Esophagus mucosa (tissue), 1 donor: ENCODE data around the gene DHRS9. TPM values are rescaled to one million over a fixed set of nuclear protein-coding genes. Genes with fewer than 3 reads are reported as not detected.
"Not testable (repeated sequence)": the region's sequence is repeated elsewhere in the genome, so short reads cannot be mapped to it uniquely, and the experiment has no call there.

Experiments
- ATAC-seq: fragments of 200-7000 bp; cut with Tn5 transposase; one replicate; pipeline ENCODE4 v1.9.1; 2020
- total RNA-seq: library from RNA; stranded (reverse); gene quantifications from one replicate; pipeline ENCODE4 v1.2.4, GENCODE V29; 2023
- donor health status: DM: yes; HTN: yes; CAD: no.

DHRS9 gene
- total RNA-seq, result 23.8 TPM

DNA sequence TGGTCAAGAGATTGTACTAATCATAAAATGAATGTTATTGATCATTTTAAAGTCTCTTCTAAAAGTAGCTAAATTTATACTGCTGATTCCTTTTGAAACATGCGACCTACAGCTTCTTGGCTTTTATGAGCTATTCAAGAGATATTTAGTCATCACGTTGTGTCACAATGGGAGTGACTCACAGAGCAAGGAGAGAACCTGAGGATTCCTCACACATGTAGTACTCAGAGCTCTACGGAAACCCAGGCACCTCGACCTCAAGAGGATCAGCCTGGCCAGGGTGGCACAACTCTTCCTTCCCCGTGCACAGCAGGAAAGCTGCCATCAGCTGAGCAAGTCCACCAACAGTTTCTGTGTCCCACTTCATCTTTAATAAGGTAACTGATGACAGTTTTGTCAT is at the start of gene DHRS9:
Gene DHRS9, plus strand, starts transcription at position 223 of the 400 bp plus-strand sequence. CDS start 12,019 bp downstream, outside the sequence.
- peak; percentile 96 for ATAC-seq

DNA sequence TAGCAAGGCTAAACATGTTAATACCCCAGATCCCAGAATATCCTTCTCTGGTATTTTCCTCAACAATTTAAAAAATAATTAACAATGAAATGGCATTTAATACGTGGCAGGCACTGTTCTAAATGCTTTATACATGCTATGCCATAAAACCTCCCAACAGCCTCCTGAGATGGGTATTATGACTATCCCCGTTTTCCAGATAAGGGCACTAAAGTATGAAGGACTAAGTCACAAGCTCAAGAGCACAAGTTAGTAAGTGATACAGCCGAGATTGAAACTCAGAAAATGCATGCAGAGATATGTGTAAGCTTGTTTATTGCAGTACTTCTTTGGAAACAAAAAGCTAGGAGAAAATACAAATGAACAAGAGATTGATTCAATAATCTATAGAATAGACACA is 46.2 kb upstream of the DHRS9 start:
- ATAC-seq, result no peak

DNA sequence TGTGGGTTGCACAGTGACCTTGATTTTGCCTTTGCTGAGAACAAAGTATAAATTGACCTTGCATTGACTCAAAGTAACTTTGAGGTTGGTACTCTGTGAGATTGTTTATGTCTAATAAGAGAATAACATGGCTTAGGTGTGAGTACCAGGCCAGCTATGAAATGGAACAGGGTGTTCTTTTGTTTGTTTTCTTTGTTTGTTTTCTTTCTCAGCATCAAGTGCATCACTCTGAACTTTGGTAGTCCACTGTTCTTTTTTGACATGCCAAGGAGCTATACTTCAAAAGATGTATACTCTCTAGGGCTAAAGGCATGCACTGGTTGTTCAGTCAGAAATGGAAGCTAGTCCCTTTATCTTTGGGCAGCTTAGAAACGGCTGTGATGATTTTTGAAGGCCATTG is 43.3 kb upstream of the DHRS9 start:
- ATAC-seq, result no peak

DNA sequence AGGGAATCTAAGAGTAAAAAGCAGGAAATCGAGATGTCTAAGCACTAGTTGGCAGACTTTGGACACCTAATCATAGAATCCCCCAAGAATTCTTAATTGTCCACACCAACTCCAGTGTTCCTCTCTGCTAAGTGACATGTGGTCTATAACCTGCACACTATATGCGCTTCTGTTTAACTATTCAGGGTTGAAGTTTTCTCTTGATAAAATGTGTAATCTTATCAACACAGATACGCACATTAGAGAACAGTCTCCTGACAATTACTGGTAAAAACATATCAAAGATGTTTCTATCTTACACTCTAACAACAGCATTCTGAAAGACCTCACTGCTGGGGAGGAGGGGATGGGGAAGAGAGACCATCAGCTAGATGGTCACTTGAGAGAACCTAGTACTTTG is 42.1 kb upstream of the DHRS9 start:
- no peak for ATAC-seq

DNA sequence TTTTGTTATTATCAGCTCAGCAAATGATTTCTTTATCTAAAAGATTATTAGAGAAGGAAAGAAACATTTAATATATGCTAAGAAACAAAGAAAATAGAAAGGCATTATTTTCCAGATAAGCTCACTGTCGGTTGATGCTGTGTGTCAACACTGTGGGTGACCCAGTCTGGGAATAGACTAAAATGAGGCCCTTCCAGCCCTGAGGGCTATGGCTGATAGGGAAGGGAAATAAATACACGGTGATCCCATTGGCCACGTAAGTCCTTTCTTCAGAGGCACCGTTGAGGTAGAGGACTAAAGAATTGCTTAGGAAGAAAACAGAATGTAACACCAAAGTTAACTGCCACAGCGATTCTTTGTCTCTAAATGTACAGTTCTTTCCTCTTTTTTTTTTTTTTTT is 40.0 kb upstream of the DHRS9 start:
- no peak for ATAC-seq

DNA sequence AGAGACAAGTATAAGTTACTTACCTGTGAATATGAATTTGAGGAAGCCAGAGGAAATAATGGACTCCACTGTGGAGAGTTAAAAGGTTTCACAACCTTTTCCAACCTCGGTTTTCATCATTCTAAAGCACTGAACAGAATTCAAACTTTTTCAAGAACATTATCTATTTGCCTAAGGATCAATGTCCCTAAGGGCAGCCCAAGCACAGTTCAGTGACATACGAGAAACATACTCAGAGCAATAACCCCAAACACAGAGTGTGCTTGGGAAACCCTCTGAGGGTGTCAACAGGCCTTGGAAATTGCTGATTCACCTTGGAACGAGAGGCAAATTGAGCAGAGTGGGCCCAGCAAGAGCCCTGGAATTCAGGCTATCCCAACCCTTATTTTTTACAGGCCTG is 38.2 kb upstream of the DHRS9 start, which contains the start of gene ABCB11:
Gene ABCB11, minus strand, starts transcription at position 123 of the 400 bp plus-strand sequence. CDS start 13,199 bp downstream, outside the sequence.
- ATAC-seq, result no peak

DNA sequence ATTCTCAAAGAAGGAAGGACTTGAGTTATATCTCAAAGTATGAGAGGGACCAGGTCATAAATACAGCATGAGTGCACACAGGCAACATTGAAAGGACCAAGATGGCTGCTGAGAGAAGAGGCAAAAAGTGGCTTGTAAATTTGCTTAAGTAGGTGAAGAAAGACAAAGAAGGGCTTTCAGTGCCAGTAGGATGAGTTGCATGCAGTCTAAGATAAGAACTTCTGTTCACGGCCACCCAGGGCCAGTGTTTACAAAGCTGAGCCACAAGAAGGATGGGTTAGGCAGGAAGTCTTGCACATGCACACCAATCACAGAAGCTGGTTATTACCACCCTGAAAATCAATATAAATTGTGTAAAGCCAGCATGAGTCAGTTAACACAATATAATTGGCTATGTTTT is 35.1 kb upstream of the DHRS9 start:
- ATAC-seq, result no peak

DNA sequence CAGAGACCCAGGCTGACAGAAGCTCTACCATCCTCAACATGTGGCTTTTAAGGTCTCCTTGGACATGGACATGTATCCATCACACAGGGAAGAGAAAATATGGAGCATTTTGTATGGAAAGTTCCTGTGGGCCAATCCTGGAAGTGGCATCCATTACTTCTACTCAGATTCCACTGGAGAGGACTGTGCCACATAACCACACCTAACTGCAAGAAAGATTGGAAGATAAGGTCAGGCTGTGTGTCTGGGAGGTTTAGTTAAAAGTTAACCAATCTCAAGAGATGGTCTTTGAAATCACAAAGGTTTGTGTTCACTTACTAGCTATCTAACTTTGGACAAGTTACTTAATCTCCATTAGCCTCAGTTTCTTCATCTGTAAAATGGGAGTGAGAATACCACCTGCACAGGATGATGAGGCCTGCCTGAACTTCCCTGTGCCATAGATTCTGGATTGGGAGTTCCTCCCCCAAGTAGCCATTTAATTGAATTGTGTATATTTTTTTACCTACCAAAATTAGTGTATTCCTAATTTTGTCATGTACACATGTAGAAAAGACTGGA is 34.3 kb upstream of the DHRS9 start:
- ATAC-seq, result no peak

DNA sequence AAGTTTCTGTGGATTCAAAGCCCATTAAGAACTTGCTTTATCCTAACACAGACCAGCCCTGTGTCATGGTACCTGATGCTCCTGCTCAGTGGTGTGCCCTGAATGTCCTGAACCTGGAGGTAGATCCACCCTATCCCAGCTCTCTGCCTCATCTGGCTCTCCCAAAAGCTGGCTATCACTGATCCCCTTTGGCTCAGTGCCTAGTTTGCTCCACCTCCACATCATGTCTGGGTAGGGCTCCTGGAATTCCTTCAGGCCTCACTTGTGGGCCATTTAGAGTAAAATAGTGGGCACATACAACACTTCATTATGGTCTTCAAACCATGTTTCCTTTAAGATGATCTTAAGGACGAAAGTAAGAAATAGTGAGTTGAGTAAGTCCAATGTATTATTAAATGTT is 33.5 kb upstream of the DHRS9 start:
- ATAC-seq, result no peak

DNA sequence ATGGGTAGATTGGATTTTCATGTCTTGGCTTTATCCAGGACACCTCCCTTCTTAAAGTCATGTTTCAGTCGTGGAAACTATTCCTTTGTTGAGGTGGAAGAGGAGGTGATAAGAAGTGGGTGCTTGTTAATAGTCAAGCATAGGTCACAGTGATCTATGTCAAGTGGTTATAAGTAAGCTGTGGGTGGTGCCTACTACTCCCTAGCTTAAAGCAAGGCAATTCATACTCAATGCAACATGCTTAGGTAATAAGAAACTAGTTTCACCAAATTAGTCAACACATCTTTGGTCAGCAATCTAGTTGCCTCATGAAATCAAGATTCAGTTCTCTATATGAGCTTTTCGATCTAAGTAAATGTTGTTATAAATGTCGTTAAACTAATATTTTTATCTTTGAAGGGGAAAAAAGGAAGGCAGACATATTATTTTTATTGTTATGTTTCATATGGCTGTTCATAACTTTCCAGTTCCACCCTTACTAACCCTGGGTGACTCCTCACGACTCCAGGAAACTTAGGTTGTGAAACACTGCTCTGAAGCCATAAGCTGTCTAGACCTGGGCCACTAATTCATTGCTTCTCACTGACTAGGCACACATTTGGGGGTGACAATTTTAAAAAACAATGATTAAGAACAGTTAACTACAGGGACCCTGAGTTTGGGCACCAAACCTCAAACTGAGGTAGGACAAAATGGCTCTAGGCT is 32.5 kb upstream of the DHRS9 start:
- peak; percentile 91 for ATAC-seq

DNA sequence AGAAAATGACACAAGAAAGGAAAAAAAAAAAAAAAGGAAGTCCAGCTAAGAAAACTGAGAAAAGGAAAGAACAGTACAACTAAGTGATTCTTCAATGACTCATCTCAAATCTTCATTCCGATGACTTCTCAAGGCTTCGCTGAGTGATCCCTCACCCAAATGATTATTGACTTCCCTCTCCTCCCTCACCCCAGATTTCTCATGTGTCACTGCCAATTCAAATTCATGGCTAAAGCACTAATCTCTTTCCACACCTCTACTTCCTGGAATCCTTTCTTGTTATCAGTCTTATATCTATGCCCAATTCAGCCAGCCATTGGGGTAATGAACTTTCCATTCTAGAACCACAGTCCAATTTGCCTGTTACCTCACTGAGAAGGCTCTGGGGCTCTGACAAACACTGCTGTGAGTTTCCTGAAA is 31.0 kb upstream of the DHRS9 start:
- ATAC-seq, result peak; percentile 79

DNA sequence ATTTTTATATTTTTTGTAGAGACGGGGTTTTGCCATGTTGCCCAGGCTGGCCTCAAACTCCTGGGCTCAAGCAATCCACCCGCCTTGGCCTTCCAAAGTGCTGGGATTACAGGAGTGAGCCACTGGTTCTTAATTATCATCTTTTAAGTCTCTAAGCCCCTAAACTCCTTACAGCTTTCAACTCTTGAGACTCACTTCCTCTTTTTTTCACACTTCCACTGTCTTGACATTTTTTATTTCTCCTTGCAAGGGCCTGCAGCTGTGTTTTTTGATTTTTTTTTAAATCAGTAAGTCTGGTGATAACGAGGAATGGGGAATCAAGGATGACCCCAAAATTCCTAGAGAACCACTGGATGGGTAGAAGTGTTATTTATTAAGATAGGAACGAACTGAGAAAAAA is 29.7 kb upstream of the DHRS9 start:
- no peak for ATAC-seq

DNA sequence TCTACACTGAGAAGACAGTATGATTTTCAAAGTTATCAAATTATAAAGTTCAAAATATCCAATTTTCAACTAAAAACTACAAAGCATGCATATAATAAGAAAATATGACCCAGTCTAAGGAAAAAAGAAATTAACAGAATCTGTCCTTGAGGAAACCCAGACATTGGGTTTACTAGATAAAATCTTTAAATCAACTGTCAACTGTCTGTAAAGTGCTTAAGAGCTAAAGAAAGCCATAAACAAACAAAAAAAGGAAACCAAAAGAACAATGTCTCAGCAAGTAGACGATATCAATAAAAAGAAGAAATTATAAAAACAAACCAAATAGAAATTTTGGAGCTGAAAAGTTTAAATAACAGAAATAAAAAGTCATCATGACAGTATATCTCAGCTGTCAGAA is 27.8 kb upstream of the DHRS9 start:
- ATAC-seq, result no peak

DNA sequence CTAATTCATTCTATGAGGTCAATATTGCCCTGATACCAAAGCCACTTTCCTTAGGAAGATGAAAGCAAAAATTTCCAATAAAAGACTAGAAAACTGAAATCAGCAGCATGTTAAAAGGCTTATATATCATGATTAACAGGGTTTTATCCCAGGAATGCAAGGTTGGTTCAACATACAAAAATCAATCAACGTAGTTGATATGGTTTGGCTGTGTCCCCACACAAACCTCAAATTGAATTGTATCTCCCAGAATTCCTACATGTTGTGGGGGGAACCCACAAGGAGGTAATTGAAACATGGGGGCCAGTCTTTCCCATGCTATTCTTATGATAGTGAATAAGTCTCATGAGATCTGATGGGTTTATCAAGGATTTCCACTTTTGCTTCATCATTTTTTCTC is 26.5 kb upstream of the DHRS9 start:
- ATAC-seq, result no peak

DNA sequence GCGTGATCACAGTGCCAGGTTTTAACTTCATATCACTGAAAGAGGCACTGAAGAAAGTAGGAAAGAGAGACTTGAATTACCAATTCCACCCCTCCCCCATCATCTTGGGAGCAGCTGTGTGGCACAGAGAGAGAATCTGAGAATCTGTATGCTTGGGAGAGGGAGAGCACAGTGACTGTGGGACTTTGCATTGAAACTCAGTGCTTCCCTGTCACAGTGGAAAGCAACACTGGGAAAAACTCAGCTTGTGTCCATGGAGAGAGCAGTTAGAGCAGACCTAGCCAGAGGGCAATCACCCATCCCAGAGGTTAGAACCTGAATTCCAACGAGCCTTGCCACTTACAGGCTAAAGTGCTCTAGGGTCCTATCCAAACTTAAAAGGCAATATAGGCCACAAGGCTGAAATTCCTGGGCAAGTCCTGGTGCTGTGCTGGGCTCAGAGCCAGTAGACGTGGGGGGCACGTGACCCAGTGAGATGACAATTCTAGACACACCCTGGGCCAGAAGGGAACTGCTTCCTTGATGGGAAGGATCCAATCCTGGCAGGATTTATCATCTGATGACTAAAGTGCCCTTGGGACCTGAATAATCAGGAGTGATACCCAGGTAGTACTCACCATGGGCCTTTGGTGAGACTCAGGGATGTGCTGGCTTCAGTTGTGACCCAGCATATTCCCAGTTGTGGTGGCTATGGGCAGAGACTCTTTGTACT is 22.8 kb upstream of the DHRS9 start:
- ATAC-seq, result peak; percentile 89

DNA sequence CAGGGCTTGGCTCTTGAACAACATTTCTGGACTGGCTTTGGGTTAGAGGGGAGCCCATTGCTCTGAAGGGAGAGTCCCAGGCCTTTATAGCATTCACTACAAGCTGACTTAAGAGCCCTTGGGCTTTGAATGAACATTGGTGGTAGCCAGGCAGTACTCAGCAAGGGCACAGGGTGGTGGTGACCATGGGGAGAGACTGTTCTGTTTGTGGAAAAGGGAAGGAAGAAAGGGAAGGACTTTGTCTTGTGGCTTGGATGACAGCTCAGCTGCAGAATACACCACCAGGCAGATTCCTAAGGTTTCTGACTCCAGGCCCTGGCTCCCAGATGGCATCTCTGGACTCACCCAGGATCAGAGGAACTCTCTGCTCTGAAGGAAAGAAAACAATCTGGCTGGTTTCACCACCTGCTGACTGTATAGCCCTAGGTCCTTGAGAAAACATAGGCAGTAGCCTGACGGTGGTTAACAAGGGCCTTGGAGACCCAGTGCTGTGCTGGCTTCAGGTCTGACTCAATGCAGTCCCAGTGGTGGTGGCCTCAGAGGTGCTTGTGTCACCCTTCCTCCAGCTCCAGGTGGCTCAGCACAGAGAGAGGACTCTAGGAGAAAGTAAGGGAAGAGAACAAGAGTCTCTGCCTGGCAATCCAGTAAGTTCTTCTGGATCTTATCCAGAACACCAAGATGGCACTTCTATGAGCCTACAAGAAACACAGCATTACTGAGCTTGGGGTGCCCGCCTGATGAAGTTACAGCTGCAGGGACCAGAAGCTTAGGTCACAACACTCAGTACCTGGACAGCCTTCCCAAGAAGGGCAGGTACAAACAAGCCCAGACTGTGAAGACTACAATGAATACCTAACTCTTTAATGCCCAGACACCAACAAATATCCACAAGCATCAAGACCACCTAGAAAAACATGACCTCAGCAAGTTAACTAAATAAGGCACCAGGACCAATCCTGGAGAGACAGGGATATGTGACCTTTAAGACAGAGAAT is 21.8 kb upstream of the DHRS9 start:
- peak; percentile 65 for ATAC-seq

DNA sequence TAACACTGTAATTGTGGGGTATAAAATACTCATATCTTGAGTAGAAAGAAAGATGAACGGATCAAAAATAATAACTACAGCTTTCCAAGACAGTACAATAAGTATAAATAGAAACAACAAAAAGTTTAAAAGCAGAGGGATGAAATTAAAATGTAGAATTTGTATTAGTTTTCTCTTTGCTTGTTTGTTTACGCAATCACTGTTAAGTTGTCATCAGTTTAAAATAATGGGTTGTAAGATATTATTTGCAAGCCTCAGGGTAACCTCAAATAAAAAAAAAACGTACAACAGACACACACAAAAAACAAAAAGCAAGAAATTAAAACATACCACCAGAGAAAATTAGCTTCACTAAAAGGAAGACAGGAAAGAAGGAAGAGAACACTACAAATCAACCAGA is 20.2 kb upstream of the DHRS9 start:
- no peak for ATAC-seq

DNA sequence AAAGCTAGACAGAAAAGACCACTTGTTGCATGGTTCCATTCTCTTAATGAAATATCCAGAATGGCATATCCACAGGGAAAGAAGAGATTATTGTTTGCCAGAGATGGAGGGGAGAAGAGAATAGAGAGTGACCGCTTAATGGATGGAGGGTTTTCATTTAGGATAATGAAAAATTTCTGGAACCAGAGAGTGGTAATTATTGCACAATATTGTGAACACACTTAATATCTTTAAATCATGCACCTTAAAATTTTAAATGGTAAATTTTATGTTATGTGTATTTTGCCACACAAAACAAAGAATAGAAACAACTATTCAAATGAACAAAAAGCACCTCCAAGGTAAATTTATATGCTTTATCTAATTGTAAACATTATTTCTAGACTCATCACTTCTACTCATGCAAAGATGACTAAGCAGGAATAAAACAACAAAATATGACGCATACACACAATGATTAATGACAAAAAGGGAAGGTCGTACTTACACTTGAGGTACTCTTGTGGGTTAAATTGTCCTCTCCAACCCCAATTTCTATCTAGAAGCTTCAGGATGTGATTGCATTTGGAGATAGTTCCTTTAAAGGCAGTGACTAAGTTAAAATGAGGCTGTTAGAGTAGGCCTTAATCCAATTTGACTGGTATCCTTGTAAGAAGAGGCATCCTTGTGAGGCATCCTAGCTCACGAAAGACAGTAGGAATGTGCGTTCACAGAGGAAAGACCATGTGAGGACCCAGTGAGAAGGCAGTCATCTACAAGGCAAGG is 18.7 kb upstream of the DHRS9 start:
- peak; percentile 65 for ATAC-seq

DNA sequence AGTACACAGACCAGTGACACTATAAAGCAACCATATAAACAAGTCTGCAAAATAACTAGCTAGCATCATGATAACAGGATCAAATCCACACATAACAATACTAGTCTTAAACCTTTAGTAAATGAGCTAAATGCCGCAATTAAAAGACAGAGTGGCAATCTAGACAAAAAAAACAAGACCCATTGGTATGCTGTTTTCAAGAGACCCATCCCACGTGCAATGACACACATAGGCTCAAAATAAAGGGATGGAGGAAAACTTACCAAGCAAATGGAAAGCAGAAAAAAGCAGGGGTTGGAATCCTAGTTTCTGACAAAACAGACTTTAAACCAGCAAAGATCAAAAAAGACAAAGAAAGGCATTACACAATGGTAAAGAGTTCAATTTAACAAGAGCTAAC is 14.8 kb upstream of the DHRS9 start:
- ATAC-seq, result not testable (repeated sequence)

DNA sequence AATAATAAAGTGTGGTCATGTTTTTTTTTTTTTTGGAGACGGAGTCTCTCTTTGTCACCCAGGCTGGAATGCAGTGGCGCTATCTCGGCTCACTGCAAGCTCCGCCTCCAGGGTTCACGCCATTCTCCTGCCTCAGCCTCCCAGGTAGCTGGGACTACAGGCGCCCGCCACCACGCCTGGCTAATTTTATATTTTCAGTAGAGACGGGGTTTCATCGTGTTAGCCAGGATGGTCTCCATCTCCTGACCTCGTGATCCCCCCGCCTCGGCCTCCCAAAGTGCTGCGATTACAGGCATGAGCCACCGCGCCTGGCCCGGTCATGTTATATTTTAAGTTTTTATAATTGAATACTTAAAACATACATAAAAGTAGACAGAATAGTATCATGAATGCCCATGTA is 5.2 kb upstream of the DHRS9 start:
- not testable (repeated sequence) for ATAC-seq

DNA sequence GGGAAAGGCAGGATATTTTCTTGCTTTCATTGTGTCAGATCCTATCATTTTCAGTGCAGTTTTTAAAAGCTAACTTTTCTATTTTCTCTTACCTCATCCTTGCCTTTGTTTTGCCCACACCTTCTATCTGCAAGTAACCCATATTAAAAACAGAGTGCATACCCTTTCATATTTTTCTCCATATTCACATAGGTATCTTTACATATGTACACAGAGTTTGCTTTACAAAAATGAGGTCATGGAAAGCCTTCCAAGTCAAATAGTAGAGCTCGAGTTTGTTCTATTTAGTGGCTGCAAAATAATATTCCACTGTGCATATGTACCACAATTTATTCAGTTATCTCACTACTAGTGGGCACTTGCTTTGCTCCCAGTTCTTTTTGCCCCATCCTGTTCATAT is 3.9 kb upstream of the DHRS9 start:
- ATAC-seq, result no peak
